Measurements from ENCODE around the gene CREB1. TPM values are rescaled to one million over a fixed set of nuclear protein-coding genes. Genes with fewer than 3 reads are reported as not detected.

The CREB1 gene
- total RNA-seq, 1 donor from 2014 or later = 38.3 TPM

Other genes with a start within 250 kb of the CREB1 start
- 8.3 and 19.4 TPM in 2 replicates for gene METTL21A, start 95.4 kb downstream of the CREB1 start, total RNA-seq
- gene CCNYL1, start 181.7 kb downstream of the CREB1 start, total RNA-seq = 16.1 and 19.2 TPM in 2 replicates
- 1.5 and 4.2 TPM in 2 replicates for gene FZD5, start 239.9 kb downstream of the CREB1 start, total RNA-seq